H1 (cell line): ENCODE data around the gene SNX32.

Source experiments
- ASH2L ChIP-seq: fragments of 200-600, 300-600 bp; sonication (generic); IDR thresholded peaks from one replicate; pipeline ENCODE4 v1.7.1; 2017; ENCODE audit warnings: low read length
- CHD2 ChIP-seq: IDR thresholded peaks from 2 replicates; pipeline ENCODE4 v1.6.1; 2012; ENCODE audit warnings: low read length, improper control_type of control experiment
- EZH2 ChIP-seq: fragments of 200-600 bp; sonication (generic); IDR thresholded peaks from 2 replicates; pipeline ENCODE4 v1.7.1; 2012; ENCODE audit warnings: low read depth, mild to moderate bottlenecking, moderate library complexity, low read length, inconsistent platforms; ENCODE audit not compliant: severe bottlenecking
- MAX ChIP-seq: IDR thresholded peaks from 2 replicates; pipeline ENCODE4 v1.6.1; 2012; ENCODE audit warnings: inconsistent platforms
- USF2 ChIP-seq: IDR thresholded peaks from 2 replicates; pipeline ENCODE4 v1.6.1; 2011; ENCODE audit warnings: low read length, improper control_type of control experiment
- YY1 ChIP-seq: IDR thresholded peaks from 2 replicates; pipeline ENCODE4 v1.6.1; 2011; ENCODE audit warnings: low read depth, mild to moderate bottlenecking, low read length

- TF ChIP-seq YY1 (no peak), ASH2L (no peak), CHD2 (no peak), MAX (no peak), EZH2 (no peak), USF2 (no peak)
These were observed 42.7 kb upstream of the SNX32 start for GRCh38 chr11:65790902-65791650.
